HG02973 (cell line): Measurements from ENCODE around the gene GOLGA6C.
"Not testable (repeated sequence)": the region's sequence is repeated elsewhere in the genome, so short reads cannot be mapped to it uniquely, and the experiment has no call there.

Experiments
- ATAC-seq: cut with Tn5 transposase; IDR thresholded peaks from one replicate; pipeline ENCODE4 v1.9.1; 2021; ENCODE audit warnings: moderate library complexity; ENCODE audit not compliant: unreplicated experiment

Gene GOLGA6C

GRCh38 chr15:75314552-75315290 is 56.6 kb downstream of the GOLGA6C start:
- no peak for ATAC-seq

DNA sequence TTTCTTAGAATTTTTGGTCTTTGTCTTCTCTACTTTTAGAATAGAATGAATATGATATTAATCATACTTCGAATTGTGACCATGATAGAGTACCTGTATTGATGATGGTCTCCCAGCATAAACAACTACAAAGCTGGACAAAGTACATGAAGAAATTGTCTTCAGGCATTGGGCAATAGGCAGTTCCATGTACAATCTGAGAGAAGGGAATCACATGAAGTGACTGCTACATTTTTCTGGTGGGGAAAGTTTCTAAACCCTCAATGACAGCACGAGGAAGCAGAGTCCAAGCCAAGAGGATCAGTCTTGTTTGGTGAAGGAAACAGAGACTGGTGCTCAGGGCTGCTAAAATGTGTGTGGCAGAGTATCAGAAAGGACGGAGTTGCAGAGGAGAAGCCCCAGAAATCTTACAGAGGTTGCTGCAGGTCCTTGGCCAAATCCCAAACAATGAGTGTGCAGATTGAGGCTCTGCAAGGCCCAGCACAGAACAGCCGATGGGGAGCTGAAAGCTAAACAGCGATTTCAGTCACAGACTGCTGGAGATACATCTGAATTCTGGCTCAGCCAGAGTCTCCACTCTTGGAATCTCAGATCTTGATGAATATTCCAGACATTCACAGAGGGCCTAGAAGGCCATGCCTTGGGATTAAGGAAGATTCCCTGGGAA is 61.2 kb downstream of the GOLGA6C start:
- ATAC-seq: not testable (repeated sequence)
